Measurements from ENCODE around the gene CLCN1.

CLCN1 gene

GRCh38 chr7:143337216-143337615, 21.3 kb downstream of the CLCN1 start:
- no peak for DNase-seq

DNA sequence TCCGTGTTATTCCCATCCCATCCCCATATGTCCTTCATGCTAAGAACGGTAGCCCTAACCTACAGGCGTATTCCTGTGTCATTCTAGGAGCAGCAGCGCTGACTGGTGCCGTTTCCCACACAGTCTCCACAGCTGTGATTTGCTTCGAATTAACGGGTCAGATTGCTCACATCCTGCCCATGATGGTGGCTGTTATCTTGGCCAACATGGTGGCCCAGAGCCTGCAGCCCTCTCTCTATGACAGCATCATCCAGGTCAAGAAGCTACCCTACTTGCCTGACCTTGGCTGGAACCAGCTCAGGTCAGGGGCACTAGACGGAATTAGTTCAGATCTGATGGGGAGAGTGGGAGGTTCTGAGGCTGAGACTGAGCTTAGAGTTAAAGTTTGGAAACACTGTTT, 25.9 kb downstream of the CLCN1 start:
- DNase-seq: no peak

DNA sequence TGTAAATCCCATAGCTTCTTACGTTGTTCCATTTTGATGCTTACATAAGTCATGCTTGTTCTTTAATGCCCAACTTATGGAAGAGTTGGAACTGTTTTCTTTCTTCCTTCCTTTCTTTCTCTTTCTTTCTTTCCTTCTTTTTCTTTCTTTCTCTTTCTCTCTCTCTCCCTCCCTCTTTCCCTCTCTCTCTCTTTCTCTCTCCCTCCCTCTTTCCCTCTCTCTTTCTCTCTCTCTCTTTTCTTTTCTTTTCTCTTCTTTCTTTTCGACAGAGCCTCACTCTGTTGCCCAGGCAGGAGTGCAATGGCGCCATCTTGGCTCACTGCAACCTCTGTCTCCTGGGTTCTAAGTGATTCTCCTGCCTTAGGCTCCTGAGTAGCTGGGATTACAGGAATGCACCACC, 27.7 kb downstream of the CLCN1 start:
- no peak for DNase-seq

GRCh38 chr7:143345428-143345900, 29.6 kb downstream of the CLCN1 start:
- DNase-seq: no peak

GRCh38 chr7:143346018-143346417, 30.1 kb downstream of the CLCN1 start:
- DNase-seq: no peak

DNA sequence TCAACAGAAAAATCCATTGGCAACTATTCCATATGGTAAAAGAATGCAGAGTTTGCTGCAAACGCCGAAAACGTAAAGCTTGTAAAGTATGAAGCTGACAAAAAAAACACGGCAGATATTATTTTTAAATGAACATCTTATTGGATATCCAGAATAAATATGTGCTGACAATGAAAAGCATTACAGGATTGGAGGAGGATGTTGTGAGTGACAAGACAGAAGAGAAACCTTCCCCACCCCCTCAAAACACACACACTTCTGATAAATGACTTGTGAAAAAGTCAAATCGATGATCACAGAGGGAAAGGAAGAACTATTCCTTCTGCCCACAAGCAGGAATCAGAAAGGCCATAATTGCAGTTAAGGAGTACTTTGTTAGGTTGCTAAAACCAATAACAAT, 32.0 kb downstream of the CLCN1 start:
- DNase-seq: no peak

DNA sequence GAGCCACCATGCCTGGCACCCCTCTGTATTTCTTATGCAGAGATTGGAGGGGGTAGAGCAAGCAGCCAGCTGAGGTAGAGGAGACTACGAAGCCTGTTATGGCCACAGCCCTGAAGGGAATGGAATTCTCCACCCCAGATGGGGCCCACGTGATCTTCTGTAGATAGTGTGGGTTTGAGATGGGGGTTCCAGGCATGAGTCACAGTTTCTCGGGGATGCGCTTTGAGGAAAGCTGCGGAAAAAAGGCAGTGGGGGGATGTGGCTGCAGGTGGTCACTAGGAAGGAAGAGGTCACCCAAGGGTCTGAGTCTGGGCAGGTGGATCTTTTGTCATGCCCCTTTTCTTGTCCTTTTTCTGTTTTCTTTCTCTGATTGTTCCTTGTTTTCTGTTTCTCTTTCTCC, 35.1 kb downstream of the CLCN1 start:
- no peak for DNase-seq

DNA sequence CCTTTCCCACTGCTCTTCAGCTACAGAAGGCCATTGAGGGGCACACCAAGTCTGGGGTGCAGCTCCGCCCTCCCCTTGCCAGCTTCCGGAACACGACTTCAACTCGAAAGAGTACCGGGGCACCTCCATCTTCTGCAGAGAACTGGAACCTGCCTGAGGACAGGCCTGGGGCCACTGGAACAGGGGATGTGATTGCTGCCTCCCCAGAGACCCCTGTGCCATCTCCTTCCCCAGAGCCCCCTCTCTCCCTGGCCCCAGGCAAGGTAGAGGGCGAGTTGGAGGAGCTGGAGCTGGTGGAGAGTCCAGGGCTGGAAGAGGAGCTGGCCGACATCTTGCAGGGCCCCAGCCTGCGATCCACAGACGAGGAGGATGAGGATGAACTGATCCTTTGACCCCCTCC, 35.7 kb downstream of the CLCN1 start:
- no peak for DNase-seq

DNA sequence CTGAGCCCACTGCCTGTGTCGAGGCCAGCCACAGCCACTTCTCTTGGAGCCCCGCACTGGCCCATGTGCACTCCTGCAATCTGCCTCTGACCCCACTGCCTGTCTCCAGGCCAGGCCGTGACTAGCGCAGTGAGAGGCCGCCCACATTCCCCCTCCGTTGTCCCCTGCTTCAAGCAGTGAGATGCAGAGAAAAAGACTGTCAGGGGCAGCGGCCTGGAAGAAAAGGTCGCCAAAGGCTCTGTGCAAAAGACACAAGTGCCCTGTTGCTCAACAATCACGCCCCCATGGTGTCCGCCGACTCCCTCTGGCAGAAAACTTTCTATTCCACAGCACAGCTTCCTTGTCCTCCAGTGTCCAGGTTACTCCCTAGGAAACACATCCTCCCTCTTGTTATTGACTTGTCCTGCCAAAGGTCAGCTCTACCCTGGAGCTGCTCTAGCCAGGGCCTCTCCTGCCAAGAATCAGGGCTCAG, 36.7 kb downstream of the CLCN1 start:
- no peak for DNase-seq

GRCh38 chr7:143354376-143354775, 38.5 kb downstream of the CLCN1 start:
- no peak for DNase-seq

DNA sequence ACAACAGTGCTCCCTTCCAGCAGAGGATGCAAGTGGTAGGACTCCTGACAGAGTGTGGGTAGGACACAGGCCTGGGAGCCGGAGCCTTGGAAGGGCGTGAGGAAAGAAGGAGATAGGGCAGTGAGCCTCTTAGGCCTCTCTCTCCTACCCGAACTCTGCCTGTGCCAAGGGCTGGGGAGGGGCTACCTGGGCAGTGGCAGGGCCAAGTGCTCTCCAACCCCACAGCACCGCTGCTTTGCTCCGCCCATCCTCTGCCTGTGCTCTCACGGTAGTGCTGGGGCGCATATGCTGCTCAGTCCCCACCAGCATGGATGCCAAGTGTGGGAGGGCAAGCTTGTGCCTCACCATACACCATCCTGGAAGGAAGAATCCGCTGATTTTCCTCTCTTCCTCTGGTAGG, 39.1 kb downstream of the CLCN1 start:
- no peak for DNase-seq

DNA sequence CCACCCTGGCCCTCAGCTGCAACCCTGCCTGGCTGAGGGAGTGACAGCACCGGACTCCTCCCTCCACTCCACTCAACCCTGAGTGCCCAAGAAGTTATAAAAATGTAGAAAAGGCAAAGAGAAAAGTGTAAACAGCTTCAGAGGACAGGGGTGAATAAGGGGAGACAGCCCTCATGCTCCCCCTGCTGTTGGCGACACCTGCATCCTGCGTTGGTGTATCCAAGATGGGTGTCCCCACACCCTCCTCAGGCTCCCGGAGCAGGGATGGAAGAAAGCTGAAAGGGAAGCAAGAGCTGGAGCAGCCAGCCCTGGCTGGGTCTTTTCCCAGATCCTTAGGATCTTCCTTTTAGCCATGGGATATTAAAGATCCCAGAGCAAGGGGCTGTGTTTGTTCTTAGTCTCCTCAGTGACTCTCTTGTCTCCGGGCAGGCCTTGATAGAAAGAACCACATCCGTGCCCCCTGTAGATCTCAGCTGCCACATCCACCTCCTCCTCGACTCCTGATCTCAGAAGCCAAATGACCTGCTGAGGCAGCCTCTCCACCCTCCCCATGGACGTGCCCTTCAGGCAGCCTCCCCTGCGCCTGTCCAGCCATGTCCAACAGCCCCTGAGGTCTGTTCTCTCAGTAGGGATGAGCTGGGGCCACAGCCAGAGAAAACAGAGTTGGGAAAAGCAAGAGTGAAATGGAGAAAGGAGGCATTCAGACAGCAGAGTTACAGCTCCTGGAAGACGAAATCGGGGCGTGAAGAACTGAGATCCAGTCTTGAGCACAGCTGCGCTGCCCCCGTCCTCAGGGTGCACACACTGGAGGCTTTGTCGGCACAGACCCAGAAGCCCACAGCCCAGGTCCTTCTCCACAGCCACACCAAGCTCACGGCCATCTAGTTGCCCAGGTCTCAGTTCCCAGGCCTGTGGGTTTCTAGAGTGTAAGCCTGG, 39.8 kb downstream of the CLCN1 start:
- DNase-seq: no peak

- DNase-seq: no peak
Observed at GRCh38 chr7:143356414-143357050, 40.6 kb downstream of the CLCN1 start.

DNA sequence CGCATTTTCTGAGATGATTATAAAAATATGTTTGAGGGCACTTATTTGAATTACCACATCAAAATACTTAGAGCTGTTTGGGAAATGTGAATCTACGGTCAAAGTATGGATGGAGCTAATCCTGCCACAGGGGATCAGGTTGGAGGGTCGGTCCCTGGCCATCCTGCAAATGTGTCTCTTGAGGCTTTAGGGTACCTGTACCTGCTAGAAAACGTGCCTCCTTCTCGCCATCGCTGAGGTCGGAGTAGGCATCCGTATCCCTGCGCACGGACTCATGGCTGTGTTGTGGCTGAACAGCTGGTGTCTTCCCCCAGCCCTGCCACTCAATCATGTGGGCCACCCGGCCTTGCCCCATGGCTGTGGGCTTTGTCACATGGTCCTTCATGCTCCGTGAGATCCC, 42.7 kb downstream of the CLCN1 start:
- no peak for DNase-seq

- DNase-seq: no peak
Observed at GRCh38 chr7:143359771-143360353, 44.0 kb downstream of the CLCN1 start.

- DNase-seq: peak; percentile 48 to 57
Observed at GRCh38 chr7:143360788-143361551, 45.1 kb downstream of the CLCN1 start.

DNA sequence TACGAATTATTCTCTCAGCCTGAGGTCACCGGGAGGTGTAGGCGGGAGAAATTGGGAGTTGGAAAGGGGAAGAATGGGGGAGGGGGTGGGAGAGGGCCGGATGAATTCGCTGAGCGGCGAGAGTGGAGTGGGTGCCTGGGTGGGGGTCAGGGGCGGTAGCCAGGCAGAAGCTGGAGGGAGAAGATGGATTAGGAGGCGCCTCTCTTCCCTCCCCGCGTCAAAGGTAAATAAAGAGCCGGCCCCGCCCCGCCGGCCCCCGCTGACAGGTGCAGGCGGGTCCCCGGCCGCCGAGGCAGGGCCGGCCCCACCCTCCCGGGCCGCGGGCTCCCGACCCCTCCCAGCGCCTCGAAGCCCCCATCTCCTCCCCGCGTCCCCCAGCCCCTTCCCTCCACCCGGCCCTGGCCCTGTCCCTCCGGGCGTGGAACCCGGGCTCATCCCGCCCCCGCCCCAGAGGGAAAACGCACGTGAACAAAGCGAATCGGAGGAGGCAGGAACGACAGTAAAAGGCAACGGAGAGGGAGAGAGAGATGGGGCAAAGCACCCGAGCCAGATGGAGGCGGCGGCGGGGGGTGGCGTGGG, 45.7 kb downstream of the CLCN1 start:
- peak; percentile 63 to 66 for DNase-seq

DNA sequence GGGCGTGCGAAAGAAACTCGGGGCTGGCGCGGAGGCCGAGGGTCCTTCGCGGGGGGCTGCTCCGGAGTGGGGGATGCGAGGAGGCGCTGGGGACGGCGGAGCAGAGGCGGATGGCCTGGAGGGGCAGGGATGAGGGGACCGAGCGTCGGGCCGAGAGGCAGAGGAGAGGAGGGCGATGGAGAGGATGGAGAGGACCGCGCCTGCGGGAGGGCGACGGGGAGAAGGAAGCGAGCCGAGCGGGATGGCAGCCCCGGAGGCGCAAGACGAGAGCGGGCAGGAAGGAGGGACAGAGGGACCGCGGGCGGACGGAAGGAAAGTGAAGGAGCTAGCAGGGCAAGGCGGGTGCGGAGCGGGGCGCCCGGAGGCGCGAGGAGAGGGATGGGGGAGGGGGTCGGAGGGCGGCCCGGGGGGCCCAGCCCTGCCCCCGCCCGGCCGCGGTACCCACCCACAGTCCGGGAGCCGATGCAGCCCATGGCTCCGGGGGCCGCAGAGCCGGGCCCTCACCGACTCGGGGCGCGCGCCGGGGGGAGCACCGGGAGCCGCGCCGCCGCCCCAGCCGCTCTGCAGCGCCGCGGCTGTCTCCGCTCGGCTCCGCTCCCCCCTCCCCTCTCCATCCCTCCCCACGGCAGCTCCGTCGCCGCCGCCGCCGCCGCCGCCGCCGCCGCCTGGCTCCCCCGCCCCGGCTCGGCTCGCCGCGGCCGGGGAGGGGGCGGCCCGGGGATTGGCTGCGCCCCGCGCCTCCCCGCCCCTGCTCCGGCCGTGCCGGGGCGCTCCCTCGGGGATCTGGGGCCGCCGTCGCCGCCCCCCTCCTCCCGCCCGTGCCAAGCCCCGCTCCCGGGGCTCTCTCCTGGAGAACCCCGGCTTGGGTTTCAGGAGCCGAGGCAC, 46.5 kb downstream of the CLCN1 start, which contains the start of gene FAM131B:
Gene FAM131B, minus strand, starts transcription at position 583 of the 885 bp plus-strand sequence. Its CDS starts 110 bp downstream, at position 473.
- peak; percentile 31 to 38 for DNase-seq

DNA sequence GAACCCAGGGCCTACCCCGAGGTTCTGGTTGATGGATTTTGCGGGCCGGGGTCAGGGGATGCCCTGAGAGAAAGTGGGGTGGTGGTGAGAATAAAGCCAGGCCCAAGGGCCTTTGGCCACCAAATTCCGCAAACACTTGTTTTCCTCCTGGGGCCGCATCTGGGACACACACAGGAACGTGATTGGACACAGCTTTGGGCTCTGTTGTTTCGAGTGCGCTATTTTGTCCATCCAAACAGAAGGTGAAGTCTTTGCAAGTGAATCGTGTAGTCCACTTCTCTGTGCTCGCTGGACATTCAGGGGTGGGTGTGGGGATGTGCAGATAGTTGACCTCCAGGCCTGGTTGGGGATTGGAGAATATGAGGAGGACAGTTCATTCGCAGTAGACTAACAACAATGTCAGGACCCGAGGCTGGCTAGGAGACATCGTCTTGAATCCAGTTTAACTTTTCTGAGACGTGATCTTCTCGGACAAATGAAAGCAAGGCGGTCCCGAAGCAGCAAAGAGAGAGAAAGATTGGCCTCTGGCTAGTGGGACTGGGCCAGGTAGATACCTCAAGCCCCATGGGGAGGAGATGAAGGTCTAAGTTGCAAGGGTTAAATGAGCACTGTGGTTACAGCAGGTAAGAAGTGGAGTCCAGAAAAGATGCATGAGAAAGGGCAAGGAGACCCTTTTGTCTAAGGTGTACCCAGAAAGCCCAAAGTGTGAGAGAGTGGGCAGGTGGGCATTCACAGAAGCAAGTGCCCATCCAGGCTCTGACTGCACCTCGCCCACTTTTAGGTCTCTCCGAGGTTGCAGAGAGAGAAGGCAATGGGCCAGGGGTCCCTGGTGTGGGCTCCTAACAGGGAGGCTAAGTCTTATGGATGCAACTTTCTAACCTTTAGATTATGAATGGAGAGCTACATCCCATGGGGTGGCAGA, 47.4 kb downstream of the CLCN1 start:
- DNase-seq: no peak

DNA sequence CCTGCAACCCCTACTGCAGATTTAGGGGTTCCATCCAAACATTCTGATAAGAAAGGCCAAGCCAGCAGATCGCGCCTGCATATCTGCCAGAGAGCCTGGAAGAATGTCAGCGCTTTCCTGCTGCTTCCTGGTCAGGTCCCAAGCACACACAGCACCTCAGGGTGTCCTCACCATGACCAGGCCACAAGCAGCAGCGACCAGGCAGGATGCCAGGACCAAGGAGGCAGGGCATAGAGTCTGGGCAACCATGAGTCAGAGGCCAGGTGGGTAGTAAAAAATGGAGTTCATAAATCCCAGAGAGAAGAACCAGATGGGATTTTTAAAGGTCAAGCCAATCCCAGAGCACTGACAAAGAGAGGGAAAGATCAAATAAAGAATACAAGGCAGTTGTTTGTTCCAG, 52.1 kb downstream of the CLCN1 start:
- DNase-seq: peak in 1 of 2 experiments; percentile 22

All from NCI-H2081 (cell line).